Measurements from ENCODE around the gene KLHL26.

GRCh38 chr19:18687740-18688465, 51.1 kb downstream of the KLHL26 start:
- TF ChIP-seq, protein P1, sequence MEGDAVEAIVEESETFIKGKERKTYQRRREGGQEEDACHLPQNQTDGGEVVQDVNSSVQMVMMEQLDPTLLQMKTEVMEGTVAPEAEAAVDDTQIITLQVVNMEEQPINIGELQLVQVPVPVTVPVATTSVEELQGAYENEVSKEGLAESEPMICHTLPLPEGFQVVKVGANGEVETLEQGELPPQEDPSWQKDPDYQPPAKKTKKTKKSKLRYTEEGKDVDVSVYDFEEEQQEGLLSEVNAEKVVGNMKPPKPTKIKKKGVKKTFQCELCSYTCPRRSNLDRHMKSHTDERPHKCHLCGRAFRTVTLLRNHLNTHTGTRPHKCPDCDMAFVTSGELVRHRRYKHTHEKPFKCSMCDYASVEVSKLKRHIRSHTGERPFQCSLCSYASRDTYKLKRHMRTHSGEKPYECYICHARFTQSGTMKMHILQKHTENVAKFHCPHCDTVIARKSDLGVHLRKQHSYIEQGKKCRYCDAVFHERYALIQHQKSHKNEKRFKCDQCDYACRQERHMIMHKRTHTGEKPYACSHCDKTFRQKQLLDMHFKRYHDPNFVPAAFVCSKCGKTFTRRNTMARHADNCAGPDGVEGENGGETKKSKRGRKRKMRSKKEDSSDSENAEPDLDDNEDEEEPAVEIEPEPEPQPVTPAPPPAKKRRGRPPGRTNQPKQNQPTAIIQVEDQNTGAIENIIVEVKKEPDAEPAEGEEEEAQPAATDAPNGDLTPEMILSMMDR (IDR thresholded peaks at IDR 0.05): no peak
- TF ChIP-seq POLR2A (IDR thresholded peaks at IDR 0.05) (no peak), POLR2AphosphoS5 (IDR thresholded peaks at IDR 0.05; ENCODE audit: insufficient read depth in 1 of 2, low read depth in 1 of 2) (no peak)

Measured in vagina (tissue), 2 donors.